ENCODE data around the gene LENG1.

GRCh38 chr19:54188215-54188871 is 28.8 kb upstream of the LENG1 start:
- peak; percentile 61 for TF ChIP-seq POLR2AphosphoS5 (IDR thresholded peaks at IDR 0.05; ENCODE audit: insufficient read depth, low read depth, low read length)
- TF ChIP-seq, protein P1, sequence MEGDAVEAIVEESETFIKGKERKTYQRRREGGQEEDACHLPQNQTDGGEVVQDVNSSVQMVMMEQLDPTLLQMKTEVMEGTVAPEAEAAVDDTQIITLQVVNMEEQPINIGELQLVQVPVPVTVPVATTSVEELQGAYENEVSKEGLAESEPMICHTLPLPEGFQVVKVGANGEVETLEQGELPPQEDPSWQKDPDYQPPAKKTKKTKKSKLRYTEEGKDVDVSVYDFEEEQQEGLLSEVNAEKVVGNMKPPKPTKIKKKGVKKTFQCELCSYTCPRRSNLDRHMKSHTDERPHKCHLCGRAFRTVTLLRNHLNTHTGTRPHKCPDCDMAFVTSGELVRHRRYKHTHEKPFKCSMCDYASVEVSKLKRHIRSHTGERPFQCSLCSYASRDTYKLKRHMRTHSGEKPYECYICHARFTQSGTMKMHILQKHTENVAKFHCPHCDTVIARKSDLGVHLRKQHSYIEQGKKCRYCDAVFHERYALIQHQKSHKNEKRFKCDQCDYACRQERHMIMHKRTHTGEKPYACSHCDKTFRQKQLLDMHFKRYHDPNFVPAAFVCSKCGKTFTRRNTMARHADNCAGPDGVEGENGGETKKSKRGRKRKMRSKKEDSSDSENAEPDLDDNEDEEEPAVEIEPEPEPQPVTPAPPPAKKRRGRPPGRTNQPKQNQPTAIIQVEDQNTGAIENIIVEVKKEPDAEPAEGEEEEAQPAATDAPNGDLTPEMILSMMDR (IDR thresholded peaks at IDR 0.05; ENCODE audit: extremely low read depth in 1 of 2, insufficient read depth in 1 of 2, low read depth in 1 of 2, low read length in 2 of 2) = no peak
- peak; percentile 52 for TF ChIP-seq POLR2A (IDR thresholded peaks at IDR 0.05; ENCODE audit: low read depth, low read length)
- TF ChIP-seq EZH2 (IDR thresholded peaks at IDR 0.05; ENCODE audit: borderline replicate concordance, low read depth, low read length, severe bottlenecking) = no peak
- no peak for TF ChIP-seq MAX (IDR thresholded peaks at IDR 0.05; ENCODE audit: insufficient read depth, insufficient read length)
- TF ChIP-seq GATA2 (IDR thresholded peaks at IDR 0.05; ENCODE audit: insufficient read depth, insufficient read length, low read depth, low read length) = peak; percentile 99
- TF ChIP-seq MYC (IDR thresholded peaks at IDR 0.05; ENCODE audit: low read depth, low read length) = no peak
- TF ChIP-seq FOS (IDR thresholded peaks at IDR 0.05; ENCODE audit: borderline replicate concordance, insufficient read depth, low read length) = peak; percentile 83
- peak; percentile 28 for TF ChIP-seq JUN (IDR thresholded peaks at IDR 0.05; ENCODE audit: borderline replicate concordance, insufficient read depth, insufficient read length, low read depth)
